HG02763 (cell line): ENCODE data around the gene P2RY8.
"Not testable (repeated sequence)": the region's sequence is repeated elsewhere in the genome, so short reads cannot be mapped to it uniquely, and the experiment has no call there.

Source experiments
- ATAC-seq: cut with Tn5 transposase; IDR thresholded peaks from one replicate; pipeline ENCODE4 v1.9.1; 2021; ENCODE audit warnings: mild to moderate bottlenecking, moderate library complexity; ENCODE audit not compliant: unreplicated experiment

The P2RY8 gene

DNA sequence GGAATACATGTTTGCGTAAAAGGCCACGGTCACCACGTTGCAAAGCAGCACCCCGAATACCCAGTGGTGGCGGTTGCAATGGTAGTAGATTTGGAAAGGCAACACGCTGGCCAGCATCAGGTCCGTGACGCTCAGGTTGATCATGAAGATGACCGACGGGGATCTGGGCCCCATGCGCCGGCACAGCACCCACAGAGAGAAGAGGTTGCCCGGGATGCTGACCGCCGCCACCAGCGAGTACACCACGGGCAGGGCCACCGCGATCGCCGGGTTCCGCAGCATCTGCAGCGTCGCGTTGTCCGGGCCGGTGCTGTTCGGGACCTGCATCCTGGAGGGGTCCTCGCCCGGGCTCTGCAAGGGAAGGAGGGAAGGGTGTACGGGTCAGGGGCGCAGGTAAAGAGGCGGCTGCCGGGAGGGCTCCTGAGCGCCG, 70.7 kb downstream of the P2RY8 start:
- ATAC-seq: no peak

DNA sequence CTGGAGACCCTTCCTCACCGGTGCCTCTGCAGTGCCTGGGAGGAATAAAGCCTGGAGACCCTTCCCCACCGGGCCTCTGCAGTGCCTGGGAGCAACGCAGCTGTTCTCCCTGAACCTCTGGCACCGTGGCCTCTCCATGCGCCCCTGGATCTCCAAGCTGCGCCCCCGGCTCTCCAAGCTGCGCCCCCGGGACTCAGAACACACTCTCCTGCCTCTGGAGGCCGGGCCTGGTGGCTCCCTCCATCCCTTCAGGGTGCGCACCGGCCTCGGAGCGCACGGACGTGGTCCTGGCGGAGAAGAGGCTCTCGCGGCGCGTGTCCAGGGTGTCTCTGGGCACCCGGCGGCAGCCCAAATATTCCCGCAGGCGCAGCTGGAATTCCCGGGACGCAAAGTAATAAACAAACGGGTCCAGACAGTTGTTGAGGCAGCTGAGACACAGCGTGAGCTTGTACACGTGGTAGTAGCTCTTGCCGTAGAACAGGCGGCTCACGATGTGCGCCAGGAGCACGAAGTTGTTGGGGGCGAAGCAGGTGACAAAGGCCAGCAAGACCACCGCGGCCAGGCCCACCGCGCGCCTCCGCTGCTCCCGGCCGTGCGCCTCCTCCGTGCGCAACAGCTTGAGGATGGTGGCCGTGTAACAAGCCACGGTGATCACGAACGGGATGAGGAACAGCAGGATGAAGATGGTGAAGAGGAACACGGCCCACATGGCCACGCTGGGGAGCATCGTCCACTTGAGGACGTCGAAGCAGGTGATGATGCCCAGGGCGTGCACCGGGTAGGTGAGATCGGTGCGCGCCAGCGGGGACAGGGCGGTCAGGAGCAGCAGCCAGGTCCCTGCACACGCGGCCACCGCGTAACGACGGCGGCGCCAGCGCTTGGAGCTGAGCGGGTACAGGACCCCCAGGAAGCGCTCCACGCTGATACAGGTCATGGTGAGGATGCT, 71.4 kb downstream of the P2RY8 start:
- ATAC-seq: no peak

DNA sequence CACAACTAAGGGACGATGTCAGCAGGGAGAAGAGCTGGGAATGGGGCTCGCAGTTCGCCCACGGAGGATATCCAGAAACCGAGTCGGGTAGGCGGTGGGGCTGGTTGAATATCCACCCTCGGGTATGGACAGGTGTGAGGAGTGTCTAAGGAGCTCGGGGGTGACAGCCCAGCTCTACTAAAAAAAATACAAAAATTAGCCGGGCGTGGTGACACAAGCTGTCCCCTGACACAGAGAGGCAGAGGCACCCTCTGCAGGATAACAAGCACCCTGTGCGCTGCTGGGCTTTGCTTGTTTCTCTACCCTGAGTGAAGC, 72.1 kb downstream of the P2RY8 start:
- no peak for ATAC-seq

DNA sequence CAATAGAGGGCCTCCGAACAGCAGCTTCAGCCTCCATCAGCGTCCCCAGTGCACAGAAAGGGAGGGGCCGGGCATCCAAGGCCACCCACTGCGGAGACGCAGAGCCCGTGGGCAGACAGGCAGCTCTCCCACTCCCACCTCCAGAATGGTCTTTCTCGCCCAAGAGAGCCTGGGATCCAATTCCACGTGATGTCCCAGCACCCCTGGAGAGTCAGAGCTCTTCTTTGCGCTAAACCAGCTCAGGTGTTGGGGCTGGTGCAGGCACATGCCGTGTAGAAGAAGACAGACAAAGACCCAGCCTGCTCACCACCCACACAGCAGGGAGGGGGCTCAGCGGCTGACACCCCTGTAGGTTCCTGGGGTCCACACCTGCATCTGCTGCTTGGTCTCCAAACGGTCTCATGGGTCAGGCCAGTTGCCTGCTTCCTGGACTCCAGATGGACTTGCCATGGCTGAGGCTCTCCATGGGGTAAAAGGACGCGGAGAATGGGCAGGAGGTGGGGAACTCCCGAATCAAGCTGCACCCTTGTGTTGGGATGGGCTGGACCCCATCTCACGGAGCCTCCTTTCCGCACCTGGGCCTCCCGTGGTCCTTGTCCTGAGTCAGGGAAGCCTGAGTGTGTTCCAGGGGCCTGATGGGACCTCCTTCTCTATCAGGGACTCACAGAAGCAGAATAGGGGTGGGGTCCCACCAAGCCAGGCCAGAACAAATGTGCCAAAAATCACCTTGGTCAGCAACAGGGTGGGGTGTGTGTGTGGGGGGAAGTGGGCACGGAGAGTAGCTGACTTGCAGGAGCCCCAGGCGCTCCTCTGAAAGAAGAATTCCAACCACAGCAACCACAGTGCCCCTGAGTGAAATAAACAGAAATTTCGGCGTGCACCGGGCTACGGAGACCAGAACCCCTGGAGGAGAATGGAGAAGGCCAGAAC, 72.7 kb downstream of the P2RY8 start:
- ATAC-seq: no peak

DNA sequence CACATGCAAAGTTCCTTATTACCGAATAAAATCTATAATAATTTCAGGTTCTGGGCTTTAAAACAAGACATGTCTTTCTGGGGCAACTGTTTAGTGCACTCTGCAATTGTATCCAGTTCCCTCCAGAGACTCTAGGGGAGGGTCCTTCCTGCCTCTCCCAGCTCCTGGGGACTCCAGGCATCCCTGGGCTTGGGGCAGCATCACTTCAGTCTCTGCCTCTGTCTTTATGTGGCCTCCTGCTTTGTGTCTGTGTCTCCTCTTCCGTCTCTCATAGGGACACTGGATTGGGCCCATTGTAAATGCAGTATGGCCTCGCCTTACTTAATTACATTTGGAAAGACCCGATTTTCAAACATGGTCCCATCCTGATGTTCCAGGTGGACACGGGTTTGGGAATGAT, 73.4 kb downstream of the P2RY8 start:
- no peak for ATAC-seq

DNA sequence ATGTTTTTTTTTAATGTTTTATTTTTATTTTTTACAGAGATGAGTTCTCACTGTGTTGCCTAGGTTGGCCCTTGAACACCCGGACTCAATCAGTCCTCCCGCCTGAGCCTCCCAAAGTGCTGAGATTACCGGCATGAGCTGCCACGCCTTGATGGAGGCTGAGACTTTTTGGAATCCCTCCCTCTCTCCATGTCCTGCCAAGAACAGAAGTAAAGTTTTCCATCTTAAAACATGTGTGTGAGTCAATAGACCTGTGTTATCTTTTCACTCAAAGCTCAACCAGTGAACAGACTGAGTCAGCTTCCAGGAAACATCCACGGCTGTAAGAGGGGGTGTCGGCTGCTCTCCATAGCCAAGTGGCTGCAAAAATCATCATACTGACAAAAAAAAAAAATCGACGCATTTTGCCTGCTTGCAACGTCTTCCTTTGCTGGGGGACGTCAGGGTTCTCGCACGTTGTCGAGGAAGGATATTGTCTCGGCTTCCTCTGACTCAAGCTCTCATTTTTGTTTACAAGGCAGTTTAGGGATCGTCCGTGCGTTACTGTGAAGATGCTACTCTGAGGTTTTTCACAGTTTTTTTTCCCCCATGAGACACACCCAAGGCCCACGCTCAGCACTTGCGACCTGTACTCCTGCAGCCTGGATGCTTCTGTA, 74.3 kb downstream of the P2RY8 start:
- no peak for ATAC-seq

DNA sequence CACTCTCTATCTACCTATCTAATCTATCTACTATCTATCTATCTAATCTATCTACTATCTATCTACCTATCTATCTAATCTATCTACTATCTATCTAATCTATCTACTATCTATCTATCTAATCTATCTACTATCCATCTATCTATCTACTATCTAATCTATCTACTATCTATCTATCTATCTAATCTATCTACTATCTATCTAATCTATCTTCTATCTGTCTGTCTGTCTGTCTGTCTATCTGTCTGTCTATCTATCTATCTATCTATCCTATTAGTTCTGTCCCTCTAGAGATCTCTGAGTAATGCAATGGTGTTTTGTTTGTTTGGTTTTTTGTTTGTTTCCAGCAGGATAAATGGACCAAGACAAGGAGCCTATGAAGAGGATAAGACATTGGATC, 74.9 kb downstream of the P2RY8 start:
- ATAC-seq: no peak

DNA sequence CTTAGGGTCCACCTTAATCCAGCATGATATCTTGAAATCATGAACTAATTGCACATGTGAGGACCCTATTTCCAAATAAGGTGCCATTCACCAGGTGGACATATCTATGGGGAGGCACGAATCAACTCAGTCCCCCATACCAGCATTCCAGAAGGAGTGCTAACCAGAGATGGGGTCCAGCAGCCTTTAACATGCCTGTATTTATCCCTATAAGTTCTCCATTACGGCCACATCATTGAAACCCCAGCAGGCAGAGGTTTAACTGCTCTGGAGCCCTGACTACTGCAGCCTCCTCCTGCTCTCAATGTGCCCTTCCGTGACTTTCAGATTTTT, 81.1 kb downstream of the P2RY8 start:
- ATAC-seq: no peak

DNA sequence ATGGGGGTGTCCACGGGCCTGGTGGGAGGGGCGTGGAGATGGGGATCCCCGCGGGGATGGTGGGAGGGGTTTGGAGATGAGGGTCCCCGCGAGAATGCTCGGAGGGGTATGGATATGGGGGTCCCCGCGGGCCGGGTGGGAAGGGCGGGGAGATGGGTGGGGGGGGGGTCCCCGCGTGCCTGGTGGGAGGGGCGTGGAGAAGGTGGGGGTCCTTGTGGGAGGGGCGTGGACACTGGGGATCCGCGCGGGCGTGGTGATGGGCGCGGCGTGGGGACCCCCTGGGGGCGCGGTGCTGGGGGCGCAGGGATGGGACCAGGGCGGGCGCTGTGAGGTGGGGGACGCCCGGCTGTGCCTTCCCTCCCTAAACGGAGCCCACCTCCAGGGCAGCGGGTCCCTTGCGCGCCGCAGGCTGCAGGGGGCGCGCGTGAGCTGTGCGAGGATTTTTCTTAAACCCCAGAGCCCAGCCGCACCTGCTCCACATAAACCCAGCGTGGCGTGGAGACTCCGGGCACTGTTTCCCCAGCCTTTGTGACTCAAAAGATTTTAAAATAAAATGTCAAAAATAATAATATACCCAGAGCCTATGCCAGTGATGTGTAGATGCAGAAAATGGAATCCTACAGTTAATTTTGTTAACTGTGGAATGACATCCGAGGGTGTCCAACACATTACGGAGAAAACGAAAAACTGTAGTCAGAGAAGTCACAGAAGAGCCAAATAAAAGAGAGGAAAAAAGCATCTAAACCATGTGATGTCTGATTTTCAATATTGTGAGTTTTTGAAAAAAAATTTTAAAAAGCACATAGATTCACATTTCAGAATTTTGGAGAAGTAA, 82.8 kb downstream of the P2RY8 start:
- ATAC-seq: peak; percentile 30

DNA sequence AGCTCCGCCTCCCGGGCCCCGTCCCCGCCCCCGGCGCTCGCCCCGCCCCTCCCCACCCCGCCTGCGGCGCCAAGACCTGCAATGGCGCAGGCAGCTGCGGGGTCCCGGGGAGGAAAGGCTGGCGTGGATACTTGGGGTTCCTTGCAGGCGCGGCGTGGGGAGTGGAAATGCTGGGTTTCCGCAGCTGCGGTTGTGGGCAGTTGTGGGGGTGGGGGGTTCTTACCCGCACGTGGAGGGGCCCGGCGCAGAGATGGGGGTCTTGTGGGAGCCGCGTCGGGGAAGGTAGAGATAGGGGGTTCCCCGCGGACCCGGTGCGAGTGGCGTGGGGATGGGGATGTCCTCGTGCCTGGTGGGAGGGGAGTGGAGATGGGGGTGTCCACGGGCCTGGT, 83.6 kb downstream of the P2RY8 start:
- ATAC-seq: peak; percentile 12

DNA sequence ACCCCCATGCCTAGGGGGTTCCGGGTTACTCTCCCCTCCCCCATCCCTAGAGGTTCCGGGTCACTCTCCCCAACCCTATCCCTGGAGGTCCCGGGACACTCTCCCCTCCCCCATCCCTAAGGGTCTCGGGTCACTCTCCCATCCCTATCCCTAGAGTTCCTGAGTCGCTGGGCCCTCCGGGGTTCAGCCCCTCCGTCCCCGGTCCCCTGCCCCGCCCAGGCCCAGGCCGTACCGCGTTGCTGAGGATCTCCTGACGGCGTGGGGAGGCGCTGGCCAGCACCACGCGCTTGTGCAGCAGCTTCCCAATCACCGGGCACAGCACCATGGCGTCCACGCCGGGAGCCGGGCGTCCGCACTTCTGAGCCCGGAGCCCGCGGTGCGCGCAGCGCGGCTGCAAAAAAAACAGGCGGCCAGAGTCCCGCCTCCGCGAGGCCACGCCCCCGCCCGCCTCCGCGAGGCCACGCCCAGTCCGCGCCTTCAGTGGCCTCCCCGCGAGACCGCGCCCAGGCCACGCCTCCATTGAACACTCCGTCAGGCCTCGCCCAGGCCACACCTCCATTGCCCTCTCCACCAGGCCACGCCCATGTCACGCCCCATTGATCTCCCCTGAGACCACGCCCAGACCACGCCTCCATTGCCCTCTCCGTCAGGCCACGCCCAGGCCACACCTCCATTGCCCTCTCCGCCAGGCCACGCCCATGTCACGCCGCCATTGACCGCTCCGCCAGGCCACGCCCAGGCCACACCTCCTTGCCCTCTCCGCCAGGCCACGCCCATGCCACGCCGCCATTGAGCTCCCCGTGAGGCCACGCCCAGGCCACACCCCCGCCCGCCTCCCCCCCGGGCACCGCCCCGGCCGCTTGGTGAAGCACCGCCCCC, 84.2 kb downstream of the P2RY8 start, which contains the start of gene ASMTL:
Gene ASMTL (minus strand): TSS at position 394 of the 879 bp plus-strand sequence. CDS start 69 bp downstream, at position 325.
- ATAC-seq: peak; percentile 69

DNA sequence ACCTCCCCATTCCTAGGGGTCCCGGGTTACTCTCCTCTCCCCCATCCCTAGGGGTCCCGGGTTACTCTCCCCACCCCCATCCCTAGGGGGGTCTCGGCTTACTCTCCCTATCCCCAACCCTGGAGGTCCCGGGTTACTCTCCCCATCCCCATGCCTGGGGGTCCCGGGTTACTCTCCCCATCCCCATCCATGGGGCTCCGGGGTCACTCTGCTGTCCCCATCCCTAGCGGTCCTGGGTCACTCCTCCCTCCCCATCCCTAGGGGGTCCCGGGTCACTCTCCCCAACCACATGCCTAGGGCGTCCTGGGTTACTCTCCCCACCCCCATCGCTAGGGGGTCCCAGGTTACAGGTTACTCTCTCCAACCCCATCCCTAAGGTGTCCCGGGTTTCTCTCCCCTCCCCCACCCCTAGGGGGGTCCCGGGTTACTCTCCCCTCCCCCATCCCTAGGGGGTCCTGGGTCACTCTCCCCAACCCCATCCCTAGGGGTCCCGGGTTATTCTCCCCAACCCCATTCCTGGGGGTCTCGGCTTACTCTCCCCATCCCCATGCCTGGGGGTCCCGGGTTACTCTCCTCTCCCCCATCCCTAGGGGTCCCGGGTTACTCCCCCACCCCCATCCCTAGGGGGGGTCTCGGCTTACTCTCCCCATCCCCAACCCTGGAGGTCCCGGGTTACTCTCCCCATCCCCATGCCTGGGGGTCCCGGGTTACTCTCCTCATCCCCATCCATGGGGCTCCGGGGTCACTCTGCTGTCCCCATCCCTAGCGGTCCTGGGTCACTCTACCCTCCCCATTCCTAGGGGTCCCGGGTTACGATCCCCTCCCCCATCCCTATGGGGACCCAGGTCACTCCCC, 85.1 kb downstream of the P2RY8 start:
- no peak for ATAC-seq

DNA sequence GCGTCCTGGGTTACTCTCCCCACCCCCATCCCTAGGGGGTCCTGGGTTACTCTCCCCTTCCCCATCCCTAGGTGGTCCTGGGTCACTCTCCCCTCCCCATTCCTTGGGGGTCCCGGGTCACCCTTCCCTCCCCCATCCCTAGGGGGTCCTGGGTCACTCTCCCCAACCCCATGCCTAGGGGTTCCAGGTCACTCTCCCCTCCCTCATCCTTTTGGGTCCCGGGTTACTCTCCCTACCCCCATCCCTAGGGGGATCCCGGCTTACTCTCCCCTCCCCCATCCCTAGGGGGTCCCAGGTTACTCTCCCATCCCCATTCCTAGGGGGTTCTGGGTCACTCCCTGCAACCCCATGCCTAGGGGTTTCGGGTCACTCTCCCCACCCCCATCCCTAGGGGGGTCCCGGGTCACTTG, 85.7 kb downstream of the P2RY8 start:
- no peak for ATAC-seq

DNA sequence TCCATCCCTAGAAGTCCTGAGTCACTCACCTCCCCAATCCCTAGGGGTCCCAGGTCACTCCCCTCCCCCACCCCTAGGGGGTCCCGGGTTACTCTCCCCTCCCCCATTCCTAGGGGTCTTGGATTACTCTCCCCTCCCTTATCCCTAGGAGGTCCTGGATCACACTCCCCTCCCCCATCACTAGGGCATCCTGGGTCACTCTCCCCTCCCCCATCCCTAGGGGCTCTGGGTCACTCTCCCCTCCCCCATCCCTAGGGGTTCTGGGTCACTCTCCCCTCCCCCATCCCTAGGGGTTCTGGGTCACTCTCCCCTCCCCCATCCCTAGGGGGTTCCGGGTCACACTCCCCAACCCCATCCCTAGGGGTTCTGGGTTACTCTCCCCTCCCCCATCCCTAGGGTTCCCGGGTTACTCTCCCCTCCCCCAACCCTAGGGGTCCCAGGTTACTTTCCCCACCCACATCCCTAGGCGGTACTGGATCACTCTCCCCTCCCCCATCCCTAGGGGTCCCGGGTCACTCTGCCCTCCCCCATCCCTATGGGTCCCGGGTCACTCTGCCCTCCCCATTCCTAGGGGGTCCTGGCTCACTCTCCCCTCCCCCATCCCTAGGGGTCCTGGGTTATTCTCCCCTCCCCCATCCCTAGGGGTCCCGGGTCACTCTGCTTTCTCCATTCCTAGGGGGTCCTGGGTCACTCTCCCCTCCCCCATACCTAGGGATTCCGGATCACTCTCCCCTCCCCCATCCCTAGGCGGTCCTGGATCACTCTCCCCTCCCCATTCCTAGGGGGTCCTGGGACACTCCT, 86.4 kb downstream of the P2RY8 start:
- no peak for ATAC-seq

DNA sequence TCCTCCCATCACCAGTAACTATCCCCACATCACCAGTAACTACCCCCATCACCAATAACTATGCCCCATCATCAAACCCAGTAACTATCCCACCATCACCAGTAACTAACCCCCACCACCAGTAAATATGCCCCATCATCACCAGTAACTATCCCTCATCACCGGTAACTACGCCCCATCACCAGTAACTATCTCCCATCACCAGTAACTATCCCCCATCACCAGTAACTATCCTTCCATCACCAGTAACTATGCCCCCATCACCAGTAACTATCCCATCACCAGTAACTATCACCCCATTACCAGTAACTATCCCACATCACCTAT, 87.2 kb downstream of the P2RY8 start:
- ATAC-seq: no peak

DNA sequence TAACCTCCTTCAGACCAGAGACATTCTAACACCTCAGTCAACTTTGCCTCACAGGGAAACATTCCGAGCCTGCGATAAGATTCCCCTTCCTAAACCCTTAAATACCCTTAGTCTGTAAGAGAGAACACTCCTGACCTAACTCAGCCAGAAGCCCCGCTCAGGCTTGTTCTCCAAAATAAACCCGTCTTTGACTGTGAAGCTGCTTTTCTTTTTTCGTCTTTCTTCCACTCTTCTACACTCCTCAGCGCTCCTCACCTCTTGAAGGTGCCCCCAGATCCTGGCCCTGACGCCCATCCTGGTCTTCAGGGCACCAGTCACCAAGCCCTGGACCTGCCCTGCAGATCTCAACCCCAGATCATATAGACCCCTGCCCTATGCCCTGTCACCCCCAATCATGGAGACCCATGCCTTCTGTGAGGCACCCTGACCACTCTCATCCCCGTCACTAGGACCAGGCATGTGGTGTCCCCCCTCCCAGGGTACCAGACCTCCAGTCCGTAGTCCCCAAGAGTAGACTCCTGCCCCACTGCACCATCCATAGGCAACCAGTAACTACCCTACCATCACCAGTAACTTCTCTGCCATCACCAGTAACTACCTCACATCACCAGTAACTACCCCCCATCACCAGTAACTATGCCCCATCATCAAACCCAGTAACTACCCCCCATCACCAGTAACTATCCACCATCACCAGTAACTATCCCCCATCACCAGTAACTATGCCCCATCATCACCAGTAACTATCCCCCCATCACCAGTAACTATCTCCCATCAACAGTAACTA, 87.8 kb downstream of the P2RY8 start:
- no peak for ATAC-seq

DNA sequence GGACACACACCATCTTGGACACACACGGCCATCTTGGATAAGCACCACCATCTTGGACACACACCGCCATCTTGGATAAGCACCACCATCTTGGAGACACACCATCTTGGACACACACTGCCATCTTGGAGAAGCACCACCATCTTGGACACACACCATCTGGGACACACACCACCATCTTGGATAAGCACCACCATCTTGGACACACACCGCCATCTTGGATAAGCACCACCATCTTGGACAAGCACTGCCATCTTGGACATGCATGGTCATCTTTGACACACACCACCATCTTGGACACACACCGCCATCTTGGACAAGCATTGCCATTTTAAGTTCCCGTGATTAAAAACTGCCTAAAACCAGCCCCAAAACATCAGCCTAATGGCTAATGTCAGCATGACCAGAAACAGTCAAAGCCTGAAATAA, 88.4 kb downstream of the P2RY8 start:
- ATAC-seq: not testable (repeated sequence)
